HepG2 (cell line): ENCODE data around the gene RRBP1. TPM values are rescaled to one million over a fixed set of nuclear protein-coding genes. Genes with fewer than 3 reads are reported as not detected.

Experiments
- FUBP1 ChIP-seq: sonication (generic); formaldehyde crosslinking; IDR thresholded peaks from 2 replicates; pipeline ENCODE4 v1.5.1; 2020; ENCODE audit warnings: missing genetic modification reagents, mild to moderate bottlenecking, borderline replicate concordance
- PHF20 ChIP-seq: sonication (generic); formaldehyde crosslinking; IDR thresholded peaks from 2 replicates; pipeline ENCODE4 v1.5.0; 2020; ENCODE audit warnings: mild to moderate bottlenecking, missing genetic modification reagents
- POLR2G ChIP-seq: fragments of 200-400 bp; formaldehyde crosslinking; IDR thresholded peaks from 2 replicates; pipeline ENCODE4 v1.6.1; 2018; ENCODE audit warnings: mild to moderate bottlenecking, low read depth, low read length, moderate library complexity
- SIN3A ChIP-seq: IDR thresholded peaks from 2 replicates; pipeline ENCODE4 v1.6.1; 2011; ENCODE audit warnings: low read depth, mild to moderate bottlenecking, control low read depth, low read length, borderline replicate concordance
- TAF15 ChIP-seq: fragments of 200-400 bp; formaldehyde crosslinking; IDR thresholded peaks from one replicate; pipeline ENCODE4 v1.6.1; 2018; ENCODE audit warnings: mild to moderate bottlenecking, low read depth, low read length; ENCODE audit not compliant: poor library complexity, severe bottlenecking
- ZNF33B ChIP-seq: sonication (generic); formaldehyde crosslinking; IDR thresholded peaks from 2 replicates; pipeline ENCODE4 v1.5.1; 2020; ENCODE audit warnings: mild to moderate bottlenecking, missing genetic modification reagents
- ZNF740 ChIP-seq: sonication (generic); formaldehyde crosslinking; IDR thresholded peaks from 2 replicates; pipeline ENCODE4 v1.4.0; 2020; ENCODE audit warnings: missing genetic modification reagents
- ZNF780A ChIP-seq: sonication (generic); formaldehyde crosslinking; IDR thresholded peaks from 2 replicates; pipeline ENCODE4 v1.8.0; 2022; ENCODE audit warnings: mild to moderate bottlenecking, missing genetic modification reagents, moderate library complexity
- polyA plus RNA-seq, 8 experiments: library from polyadenylated mRNA; depleted of rRNA in 3 of 8; stranded (reverse) in 7 of 8; unstranded in 1 of 8; fragments of >200 nt; fragmentation: Illumina TruSeq in 4 of 8; extraction: Trizol in 4 of 8; gene quantifications; 2 replicates each; pipeline versions ENCODE4 v1.2.1 to v1.2.3, GENCODE V29; 2011 to 2016; ENCODE audit warnings: low read depth in 4 of 8, missing spikeins in 1 of 8, mixed read lengths in 1 of 8; ENCODE audit not compliant: insufficient read depth in 1 of 8
- total RNA-seq, 5 experiments: library from RNA; depleted of rRNA; stranded (reverse); fragments of >200 nt; fragmentation: Illumina TruSeq; extraction: Trizol; gene quantifications; 2 replicates each; pipeline ENCODE4 v1.2.3, GENCODE V29; 2016; ENCODE audit warnings: low read depth in 1 of 5
- TF ChIP-seq, protein P1 (sequence below): sonication (generic); formaldehyde crosslinking; IDR thresholded peaks from 2 replicates; pipeline ENCODE4 v1.5.0; 2020; ENCODE audit warnings: mild to moderate bottlenecking, missing genetic modification reagents, borderline replicate concordance
- TF ChIP-seq, protein P2 (sequence below): sonication (generic); formaldehyde crosslinking; IDR thresholded peaks from 2 replicates; pipeline ENCODE4 v1.4.0; 2020; ENCODE audit warnings: mild to moderate bottlenecking, missing genetic modification reagents
- TF ChIP-seq, protein P3 (sequence below): sonication (generic); formaldehyde crosslinking; IDR thresholded peaks from 2 replicates; pipeline ENCODE4 v1.4.0; 2020; ENCODE audit warnings: missing genetic modification reagents, borderline replicate concordance

Gene RRBP1
- total and polyA plus RNA-seq, 2 of the 13 experiments (the other 11 are each of a cell fraction or from before 2014, with no cell fraction given), result 150 to 222 TPM

DNA sequence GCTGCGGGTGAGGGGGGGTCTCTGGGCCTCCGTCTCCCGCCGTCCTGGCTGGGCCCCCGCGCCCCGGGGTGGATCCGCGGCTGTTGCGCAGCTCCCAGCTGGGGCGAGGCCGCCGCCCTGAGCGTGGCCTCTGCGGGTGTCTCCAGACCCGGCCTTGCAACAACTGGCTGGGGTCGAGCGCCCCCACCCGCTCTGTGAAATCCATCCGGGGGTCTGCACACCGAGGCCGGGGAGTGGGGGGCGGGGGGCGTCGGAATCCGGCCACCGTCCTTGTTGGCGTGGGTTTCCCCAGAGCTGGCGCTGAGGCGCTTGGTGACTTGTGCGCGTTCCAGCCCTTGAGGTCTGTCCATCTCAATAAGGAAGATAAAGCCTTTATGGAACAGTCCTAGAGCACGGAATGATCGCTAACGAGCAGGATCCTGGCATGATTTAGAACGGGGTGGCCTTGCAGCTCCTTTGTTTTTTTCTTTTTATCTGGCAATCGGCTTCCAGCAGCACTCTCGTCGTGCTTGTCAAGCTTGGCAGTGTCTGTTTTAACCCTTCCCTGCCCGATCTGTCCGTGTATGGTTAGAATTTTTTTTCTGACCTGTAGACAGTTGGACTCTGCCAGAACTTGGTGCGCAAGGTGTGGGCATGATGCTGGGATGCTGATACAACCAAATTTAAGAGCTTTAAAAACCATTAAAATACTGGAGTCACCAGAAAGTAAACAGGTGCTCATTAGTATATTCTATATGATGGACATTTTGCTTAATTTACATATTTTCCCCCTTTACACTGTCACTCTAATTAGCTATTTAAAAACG is 111.5 kb downstream of the RRBP1 start (continued):
- TF ChIP-seq PHF20 (CRISPR knock-in tag), result peak; percentile 15; the same call in 1 of the 2 replicates
- TF ChIP-seq ZNF740 (CRISPR knock-in tag), result no peak
- TF ChIP-seq ZNF780A, result no peak
- TF ChIP-seq SIN3A, result no peak
- TF ChIP-seq, protein P1, sequence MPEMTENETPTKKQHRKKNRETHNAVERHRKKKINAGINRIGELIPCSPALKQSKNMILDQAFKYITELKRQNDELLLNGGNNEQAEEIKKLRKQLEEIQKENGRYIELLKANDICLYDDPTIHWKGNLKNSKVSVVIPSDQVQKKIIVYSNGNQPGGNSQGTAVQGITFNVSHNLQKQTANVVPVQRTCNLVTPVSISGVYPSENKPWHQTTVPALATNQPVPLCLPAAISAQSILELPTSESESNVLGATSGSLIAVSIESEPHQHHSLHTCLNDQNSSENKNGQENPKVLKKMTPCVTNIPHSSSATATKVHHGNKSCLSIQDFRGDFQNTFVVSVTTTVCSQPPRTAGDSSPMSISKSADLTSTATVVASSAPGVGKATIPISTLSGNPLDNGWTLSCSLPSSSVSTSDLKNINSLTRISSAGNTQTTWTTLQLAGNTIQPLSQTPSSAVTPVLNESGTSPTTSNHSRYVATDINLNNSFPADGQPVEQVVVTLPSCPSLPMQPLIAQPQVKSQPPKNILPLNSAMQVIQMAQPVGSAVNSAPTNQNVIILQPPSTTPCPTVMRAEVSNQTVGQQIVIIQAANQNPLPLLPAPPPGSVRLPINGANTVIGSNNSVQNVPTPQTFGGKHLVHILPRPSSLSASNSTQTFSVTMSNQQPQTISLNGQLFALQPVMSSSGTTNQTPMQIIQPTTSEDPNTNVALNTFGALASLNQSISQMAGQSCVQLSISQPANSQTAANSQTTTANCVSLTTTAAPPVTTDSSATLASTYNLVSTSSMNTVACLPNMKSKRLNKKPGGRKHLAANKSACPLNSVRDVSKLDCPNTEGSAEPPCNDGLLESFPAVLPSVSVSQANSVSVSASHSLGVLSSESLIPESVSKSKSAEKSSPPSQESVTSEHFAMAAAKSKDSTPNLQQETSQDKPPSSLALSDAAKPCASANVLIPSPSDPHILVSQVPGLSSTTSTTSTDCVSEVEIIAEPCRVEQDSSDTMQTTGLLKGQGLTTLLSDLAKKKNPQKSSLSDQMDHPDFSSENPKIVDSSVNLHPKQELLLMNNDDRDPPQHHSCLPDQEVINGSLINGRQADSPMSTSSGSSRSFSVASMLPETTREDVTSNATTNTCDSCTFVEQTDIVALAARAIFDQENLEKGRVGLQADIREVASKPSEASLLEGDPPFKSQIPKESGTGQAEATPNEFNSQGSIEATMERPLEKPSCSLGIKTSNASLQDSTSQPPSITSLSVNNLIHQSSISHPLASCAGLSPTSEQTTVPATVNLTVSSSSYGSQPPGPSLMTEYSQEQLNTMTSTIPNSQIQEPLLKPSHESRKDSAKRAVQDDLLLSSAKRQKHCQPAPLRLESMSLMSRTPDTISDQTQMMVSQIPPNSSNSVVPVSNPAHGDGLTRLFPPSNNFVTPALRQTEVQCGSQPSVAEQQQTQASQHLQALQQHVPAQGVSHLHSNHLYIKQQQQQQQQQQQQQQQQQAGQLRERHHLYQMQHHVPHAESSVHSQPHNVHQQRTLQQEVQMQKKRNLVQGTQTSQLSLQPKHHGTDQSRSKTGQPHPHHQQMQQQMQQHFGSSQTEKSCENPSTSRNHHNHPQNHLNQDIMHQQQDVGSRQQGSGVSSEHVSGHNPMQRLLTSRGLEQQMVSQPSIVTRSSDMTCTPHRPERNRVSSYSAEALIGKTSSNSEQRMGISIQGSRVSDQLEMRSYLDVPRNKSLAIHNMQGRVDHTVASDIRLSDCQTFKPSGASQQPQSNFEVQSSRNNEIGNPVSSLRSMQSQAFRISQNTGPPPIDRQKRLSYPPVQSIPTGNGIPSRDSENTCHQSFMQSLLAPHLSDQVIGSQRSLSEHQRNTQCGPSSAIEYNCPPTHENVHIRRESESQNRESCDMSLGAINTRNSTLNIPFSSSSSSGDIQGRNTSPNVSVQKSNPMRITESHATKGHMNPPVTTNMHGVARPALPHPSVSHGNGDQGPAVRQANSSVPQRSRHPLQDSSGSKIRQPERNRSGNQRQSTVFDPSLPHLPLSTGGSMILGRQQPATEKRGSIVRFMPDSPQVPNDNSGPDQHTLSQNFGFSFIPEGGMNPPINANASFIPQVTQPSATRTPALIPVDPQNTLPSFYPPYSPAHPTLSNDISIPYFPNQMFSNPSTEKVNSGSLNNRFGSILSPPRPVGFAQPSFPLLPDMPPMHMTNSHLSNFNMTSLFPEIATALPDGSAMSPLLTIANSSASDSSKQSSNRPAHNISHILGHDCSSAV, result 0 out of 2 replicates have a peak, but pooled peaks have one; percentile 48
- no peak for TF ChIP-seq POLR2G
- TF ChIP-seq FUBP1 (CRISPR knock-in tag), result peak; percentile 63; the same call in 1 of the 2 replicates
- TF ChIP-seq, protein P2, sequence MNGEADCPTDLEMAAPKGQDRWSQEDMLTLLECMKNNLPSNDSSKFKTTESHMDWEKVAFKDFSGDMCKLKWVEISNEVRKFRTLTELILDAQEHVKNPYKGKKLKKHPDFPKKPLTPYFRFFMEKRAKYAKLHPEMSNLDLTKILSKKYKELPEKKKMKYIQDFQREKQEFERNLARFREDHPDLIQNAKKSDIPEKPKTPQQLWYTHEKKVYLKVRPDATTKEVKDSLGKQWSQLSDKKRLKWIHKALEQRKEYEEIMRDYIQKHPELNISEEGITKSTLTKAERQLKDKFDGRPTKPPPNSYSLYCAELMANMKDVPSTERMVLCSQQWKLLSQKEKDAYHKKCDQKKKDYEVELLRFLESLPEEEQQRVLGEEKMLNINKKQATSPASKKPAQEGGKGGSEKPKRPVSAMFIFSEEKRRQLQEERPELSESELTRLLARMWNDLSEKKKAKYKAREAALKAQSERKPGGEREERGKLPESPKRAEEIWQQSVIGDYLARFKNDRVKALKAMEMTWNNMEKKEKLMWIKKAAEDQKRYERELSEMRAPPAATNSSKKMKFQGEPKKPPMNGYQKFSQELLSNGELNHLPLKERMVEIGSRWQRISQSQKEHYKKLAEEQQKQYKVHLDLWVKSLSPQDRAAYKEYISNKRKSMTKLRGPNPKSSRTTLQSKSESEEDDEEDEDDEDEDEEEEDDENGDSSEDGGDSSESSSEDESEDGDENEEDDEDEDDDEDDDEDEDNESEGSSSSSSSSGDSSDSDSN (CRISPR knock-in tag), result peak; percentile 92
- TF ChIP-seq ZNF33B (CRISPR knock-in tag), result no peak
- TF ChIP-seq, protein P3, sequence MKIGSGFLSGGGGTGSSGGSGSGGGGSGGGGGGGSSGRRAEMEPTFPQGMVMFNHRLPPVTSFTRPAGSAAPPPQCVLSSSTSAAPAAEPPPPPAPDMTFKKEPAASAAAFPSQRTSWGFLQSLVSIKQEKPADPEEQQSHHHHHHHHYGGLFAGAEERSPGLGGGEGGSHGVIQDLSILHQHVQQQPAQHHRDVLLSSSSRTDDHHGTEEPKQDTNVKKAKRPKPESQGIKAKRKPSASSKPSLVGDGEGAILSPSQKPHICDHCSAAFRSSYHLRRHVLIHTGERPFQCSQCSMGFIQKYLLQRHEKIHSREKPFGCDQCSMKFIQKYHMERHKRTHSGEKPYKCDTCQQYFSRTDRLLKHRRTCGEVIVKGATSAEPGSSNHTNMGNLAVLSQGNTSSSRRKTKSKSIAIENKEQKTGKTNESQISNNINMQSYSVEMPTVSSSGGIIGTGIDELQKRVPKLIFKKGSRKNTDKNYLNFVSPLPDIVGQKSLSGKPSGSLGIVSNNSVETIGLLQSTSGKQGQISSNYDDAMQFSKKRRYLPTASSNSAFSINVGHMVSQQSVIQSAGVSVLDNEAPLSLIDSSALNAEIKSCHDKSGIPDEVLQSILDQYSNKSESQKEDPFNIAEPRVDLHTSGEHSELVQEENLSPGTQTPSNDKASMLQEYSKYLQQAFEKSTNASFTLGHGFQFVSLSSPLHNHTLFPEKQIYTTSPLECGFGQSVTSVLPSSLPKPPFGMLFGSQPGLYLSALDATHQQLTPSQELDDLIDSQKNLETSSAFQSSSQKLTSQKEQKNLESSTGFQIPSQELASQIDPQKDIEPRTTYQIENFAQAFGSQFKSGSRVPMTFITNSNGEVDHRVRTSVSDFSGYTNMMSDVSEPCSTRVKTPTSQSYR, result no peak
- TF ChIP-seq TAF15, result peak; percentile 31
